NCI-H2227 treated with DMSO at 0.1 percent for 48 hours (cell line): ENCODE data around the gene USP8.

Experiments
- DNase-seq: peaks from one replicate; lab custom pipeline; 2025; lab: John Stamatoyannopoulos, UW

USP8 gene

DNA sequence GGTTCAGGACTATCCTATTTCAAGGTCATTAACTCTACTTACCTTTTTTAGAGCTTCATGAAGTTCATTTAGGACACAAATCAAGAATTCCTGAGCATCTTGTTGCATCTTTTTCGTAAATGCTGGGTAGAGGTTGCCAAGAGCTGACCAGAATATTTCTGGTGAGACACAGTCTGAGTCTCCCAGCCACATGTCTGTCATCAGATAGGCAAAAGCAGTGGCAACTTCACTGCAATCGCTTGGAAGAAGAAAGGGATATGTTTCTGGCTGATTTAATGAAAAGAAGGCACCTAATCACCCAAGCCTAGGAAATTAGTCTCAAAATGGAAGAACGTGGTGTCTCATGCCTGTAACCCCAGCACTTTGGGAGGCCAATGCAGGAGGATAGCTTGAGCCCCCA, 119.4 kb downstream of the USP8 start:
- DNase-seq = no peak

DNA sequence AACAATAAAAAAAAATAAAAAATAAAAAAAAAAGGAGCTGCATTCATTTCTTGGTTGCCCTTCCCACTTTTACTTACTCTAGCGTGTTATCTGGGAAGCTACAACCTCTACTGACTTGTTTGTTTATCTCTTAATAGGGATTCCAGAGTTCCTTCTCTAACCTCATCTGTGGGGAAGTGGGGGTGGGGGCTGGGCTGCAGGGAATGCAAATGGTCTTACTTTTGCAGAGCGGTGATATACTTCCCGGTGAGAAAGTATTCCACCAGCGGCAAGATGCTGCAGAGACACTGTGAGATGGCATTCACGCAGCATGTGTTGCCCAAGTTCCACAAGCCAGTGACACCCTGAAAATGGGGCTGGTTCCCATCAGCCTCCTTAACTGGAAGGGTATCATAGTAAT, 120.2 kb downstream of the USP8 start:
- DNase-seq = no peak

DNA sequence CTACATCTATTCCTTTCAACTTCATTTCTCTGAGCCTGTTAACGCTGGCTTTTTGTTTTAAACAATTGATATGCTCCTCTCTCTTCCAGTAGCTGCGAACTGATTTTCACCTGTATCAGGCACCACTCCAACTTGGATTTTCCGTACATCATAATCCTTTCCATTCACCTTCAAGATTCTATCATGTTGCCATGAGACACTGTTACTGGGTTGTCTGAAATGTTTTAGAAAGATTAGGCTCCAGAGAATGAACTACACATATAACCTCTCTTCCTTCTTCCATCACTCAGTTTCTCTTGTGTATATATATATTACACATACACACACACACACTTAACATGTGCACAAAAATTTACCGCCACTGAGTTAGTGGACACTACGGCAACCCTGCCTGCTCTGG, 122.4 kb downstream of the USP8 start, which contains the start of gene USP50:
Gene USP50 (minus strand): TSS at position 101 of the 400 bp plus-strand sequence. CDS start 141 bp downstream, outside the sequence.
- DNase-seq = no peak

DNA sequence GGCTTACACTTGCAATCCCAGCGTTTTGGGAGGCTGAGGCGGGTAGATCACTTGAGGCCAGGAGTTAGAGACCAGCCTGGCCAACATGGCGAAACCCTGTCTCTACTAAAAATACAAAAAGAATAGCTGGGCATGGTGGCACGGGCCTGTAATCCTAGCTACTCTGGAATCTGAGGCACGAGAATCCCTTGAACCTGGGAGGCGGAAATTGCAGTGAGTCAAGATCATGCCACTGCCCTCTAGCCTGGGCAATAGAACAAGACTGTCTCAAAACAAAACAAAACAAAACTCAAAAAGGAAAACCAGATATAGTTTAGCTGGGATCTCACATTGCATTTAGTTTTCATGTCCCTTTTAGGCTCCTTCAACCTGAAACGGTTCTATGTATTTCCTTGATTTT, 125.1 kb downstream of the USP8 start:
- no peak for DNase-seq

DNA sequence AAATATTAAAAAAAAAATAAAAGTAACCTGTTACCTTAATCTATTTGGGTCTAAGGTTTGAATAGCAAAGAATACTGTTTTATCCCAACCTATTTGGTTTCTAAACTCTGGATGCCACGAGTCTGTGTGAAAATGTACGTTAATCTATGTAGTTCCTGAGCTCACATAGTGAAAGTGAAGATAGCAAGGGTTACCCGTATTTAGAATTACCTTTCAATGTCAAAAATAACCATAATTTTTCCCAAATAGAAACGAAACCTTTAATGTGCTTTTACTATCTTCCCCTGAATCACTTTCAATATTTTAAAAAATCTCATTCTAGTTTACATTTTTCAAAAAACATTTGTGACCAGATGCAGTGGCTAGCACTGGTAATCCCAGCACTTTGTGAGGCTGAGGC, 128.0 kb downstream of the USP8 start:
- DNase-seq = no peak

DNA sequence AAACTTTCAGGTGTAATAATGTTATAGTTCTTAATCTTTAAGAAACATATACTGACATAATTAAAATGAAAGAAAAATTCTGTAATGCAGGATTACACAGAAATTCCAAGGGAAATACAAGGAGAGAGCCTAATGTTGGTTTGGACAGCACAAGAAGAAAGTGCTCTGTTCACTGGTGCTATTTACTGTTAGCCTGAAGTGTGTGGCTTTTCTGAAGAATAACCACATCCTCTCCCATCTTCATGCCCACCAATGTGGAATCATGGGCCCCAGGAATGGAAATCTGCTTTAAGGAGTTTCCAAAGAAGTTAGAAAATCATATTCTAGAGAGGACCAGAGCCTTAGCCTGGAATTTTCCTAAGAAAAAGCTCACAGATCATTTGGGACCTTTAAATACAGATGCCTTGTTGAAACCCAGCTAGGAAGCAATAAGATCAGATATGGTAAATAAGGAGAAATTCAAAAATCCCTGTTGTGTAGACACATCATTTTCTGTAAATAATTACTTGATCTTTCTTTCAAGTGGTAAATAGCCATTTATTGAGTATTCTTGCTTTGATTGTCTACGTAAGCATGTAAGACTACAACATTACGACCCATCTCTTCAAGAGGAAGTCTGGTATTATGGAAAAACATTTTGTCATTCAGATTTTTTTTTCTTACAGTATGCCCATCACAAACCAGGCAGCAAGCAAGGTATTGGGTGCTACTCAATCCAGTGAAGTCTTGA, 132.6 kb downstream of the USP8 start:
- DNase-seq = no peak

DNA sequence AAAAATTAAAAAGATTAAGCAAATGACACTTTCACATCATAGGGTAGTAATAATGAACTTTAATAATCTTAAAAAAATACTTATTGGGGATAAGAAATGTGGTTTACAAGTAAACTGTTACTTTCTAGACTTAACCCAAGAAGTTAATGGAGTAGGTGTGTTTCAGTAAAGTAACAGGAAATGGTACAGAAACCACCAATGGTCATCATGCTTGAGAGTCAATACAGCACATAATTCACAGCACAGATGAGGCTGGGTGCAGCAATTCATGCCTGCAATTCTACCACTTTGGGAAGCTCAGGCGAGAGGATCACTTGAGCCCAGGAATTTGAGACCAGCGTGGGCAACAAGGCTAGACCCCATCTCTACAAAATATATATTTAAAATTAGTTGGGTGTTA, 133.8 kb downstream of the USP8 start:
- no peak for DNase-seq

DNA sequence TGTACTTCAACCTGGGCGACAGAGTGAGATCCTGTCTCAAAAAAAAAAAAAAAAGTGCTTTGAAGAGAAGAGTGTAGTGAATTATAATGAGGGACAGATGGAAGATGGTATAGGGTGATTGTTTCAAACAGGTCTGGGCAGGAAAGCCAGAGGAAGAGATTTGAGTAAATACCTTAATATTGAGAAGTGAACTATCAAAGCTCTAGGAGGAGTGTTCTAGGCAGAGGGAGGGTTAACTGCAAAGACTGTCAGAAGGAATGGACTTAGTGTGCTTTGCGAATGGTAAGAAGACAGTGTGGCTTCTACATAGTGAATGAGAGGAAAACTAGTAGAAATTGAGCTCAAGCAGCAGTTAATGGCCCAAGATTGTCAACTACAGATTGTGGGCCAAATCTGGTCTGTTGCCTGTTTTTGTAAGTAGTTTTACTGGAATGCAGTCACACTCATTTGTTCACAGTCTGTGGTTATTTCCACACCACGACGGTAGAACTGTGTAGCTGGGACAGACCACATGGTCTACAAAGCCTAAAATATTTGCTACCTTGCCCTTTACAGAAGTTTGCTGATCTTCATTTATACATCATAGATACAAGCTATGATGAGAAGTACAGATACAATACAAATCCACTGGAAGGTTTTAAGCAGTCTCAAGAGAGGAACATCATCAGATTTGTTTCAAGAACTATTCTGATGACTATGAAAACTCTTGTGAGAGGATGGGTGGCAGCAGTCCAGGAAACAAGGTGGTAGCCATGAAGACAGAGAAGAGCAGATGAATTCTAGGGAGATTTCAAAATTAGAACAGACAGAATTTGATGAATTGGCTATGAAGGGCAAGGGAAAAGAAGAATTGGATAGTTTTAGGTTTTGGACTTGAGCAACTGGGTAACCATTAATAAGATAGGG, 138.8 kb downstream of the USP8 start:
- DNase-seq = no peak

DNA sequence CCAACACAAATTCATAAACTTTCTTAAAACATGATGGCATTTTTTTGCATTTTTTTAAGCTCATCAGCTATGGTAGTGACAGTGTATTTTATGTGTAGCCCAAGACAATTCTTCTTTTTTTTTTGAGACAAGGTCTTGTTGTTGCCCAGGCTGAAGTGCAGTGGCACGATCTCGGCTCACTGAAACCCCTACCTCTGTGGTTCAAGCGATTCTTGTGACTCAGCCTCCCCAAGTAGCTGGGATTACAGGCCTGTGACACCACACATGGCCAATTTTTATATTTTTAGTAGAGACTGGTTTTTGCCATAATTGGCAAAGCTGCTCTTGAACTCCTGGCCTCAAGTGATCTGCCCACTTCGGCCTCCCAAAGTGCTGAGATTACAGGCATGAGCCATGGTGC, 139.6 kb downstream of the USP8 start:
- no peak for DNase-seq
